GM23338 (cell line): Measurements from ENCODE around the gene TOM1. TPM values are rescaled to one million over a fixed set of nuclear protein-coding genes. Genes with fewer than 3 reads are reported as not detected.

Source experiments
- ATAC-seq: fragments of 200-7000 bp; cut with Tn5 transposase; 3 replicates; pipeline ENCODE4 v1.9.1; 2020
- DNase-seq: peaks from one replicate; pipeline ENCODE4 v3.0.0-alpha.2; 2015; ENCODE audit warnings: low spot score
- H2AFZ ChIP-seq: fragments of 200-600 bp; sonication (generic); 2 replicates; pipeline ENCODE4 v1.8.0; 2016; ENCODE audit warnings: antibody characterized with exemption, mild to moderate bottlenecking, moderate library complexity
- H3F3A ChIP-seq: fragments of 200-600 bp; sonication (generic); replicated peaks from 2 replicates; pipeline ENCODE4 v1.8.0; 2017; ENCODE audit warnings: antibody characterized with exemption, mixed run types, low read depth
- H3K27ac ChIP-seq: fragments of 200-600 bp; sonication (generic); 2 replicates; pipeline ENCODE4 v1.6.1; 2016; ENCODE audit warnings: low read depth
- H3K27me3 ChIP-seq: fragments of 200-600 bp; sonication (generic); 2 replicates; pipeline ENCODE4 v1.8.0; 2016; ENCODE audit warnings: mild to moderate bottlenecking, mixed run types, moderate library complexity; ENCODE audit not compliant: insufficient read depth
- H3K36me3 ChIP-seq: fragments of 200-600 bp; sonication (generic); 2 replicates; pipeline ENCODE4 v1.8.0; 2016; ENCODE audit warnings: mild to moderate bottlenecking; ENCODE audit not compliant: insufficient read depth
- H3K4me1 ChIP-seq: fragments of 200-600 bp; sonication (generic); 2 replicates; pipeline ENCODE4 v1.8.0; 2016; ENCODE audit warnings: mild to moderate bottlenecking, moderate library complexity; ENCODE audit not compliant: insufficient read depth
- H3K4me2 ChIP-seq: fragments of 200-600 bp; sonication (generic); 2 replicates; pipeline ENCODE4 v1.7.1; 2017; ENCODE audit warnings: mixed run types
- H3K4me3 ChIP-seq: fragments of 200-600 bp; sonication (generic); 2 replicates; pipeline ENCODE4 v1.6.1; 2016; ENCODE audit warnings: mixed run types
- H3K79me2 ChIP-seq: fragments of 200-600 bp; sonication (generic); replicated peaks from 2 replicates; pipeline ENCODE4 v1.8.0; 2017; ENCODE audit warnings: mild to moderate bottlenecking; ENCODE audit not compliant: insufficient read depth
- H3K9me2 ChIP-seq: fragments of 200-600 bp; sonication (generic); 2 replicates; pipeline ENCODE4 v1.8.0; 2017; ENCODE audit not compliant: insufficient read depth
- H4K20me1 ChIP-seq: fragments of 200-600 bp; sonication (generic); replicated peaks from 2 replicates; pipeline ENCODE4 v1.8.0; 2017; ENCODE audit warnings: mild to moderate bottlenecking; ENCODE audit not compliant: insufficient read depth
- H3K27ac Mint-ChIP-seq: 2 replicates; pipeline ENCODE4 v1.8.0; 2020; ENCODE audit warnings: inconsistent platforms, mild to moderate bottlenecking, moderate library complexity, mixed read lengths
- H3K27me3 Mint-ChIP-seq: 3 replicates; pipeline ENCODE4 v1.8.0; 2022; ENCODE audit warnings: low read depth, mild to moderate bottlenecking, moderate library complexity, mixed read lengths, inconsistent platforms; ENCODE audit not compliant: insufficient read depth, poor library complexity
- H3K36me3 Mint-ChIP-seq: 3 replicates; pipeline ENCODE4 v1.8.0; 2021; ENCODE audit warnings: low read depth, mild to moderate bottlenecking, inconsistent platforms, moderate library complexity, mixed read lengths
- H3K4me1 Mint-ChIP-seq: 3 replicates; pipeline ENCODE4 v1.8.0; 2020; ENCODE audit warnings: mild to moderate bottlenecking, inconsistent platforms, mixed read lengths
- H3K4me3 Mint-ChIP-seq: 3 replicates; pipeline ENCODE4 v1.8.0; 2021; ENCODE audit warnings: moderate library complexity, mild to moderate bottlenecking, inconsistent platforms, mixed read lengths
- H3K9me3 Mint-ChIP-seq: 3 replicates; pipeline ENCODE4 v1.8.0; 2020; ENCODE audit warnings: moderate library complexity, mild to moderate bottlenecking, inconsistent platforms, mixed read lengths
- CREB1 ChIP-seq: fragments of 250-450 bp; sonication (Bioruptor Pico); IDR thresholded peaks from 2 replicates; pipeline ENCODE4 v1.5.0; 2020; ENCODE audit warnings: low read depth, mild to moderate bottlenecking, moderate library complexity
- CTCF ChIP-seq, 2 experiments: fragments of 200-600 bp in 1 of 2; sonication (generic) in 1 of 2; conservative IDR thresholded peaks; 2 replicates each; pipeline versions ENCODE4 v1.5.1 to v1.6.1; 2016 to 2017; ENCODE audit warnings: antibody characterized with exemption in 2 of 2, low read depth in 2 of 2, mild to moderate bottlenecking in 2 of 2, moderate library complexity in 1 of 2
- ETS1 ChIP-seq: IDR thresholded peaks from 2 replicates; pipeline ENCODE4 v1.6.1; 2016; ENCODE audit warnings: antibody characterized with exemption
- EZH2 ChIP-seq: fragments of 200-600 bp; sonication (generic); IDR thresholded peaks from one replicate; pipeline ENCODE4 v1.8.0; 2017; ENCODE audit warnings: antibody characterized with exemption, mild to moderate bottlenecking, low read depth; ENCODE audit not compliant: unreplicated experiment
- EZH2phosphoT487 ChIP-seq: fragments of 200-600 bp; sonication (generic); IDR thresholded peaks from one replicate; pipeline ENCODE4 v1.8.1; 2018; ENCODE audit warnings: antibody characterized with exemption; ENCODE audit not compliant: unreplicated experiment
- JUNB ChIP-seq: IDR thresholded peaks from one replicate; pipeline ENCODE4 v1.6.1; 2016; ENCODE audit warnings: antibody characterized with exemption; ENCODE audit not compliant: unreplicated experiment
- NANOG ChIP-seq: IDR thresholded peaks from 2 replicates; pipeline ENCODE4 v1.6.1; 2016; ENCODE audit warnings: antibody characterized with exemption, borderline replicate concordance
- POLR2AphosphoS5 ChIP-seq: IDR thresholded peaks from 2 replicates; pipeline ENCODE4 v1.6.1; 2016; ENCODE audit warnings: antibody characterized with exemption, low read depth
- STAT1 ChIP-seq: IDR thresholded peaks from one replicate; pipeline ENCODE4 v1.6.1; 2016; ENCODE audit warnings: antibody characterized with exemption; ENCODE audit not compliant: unreplicated experiment
- ZNF114 ChIP-seq: fragments of 250-450 bp; sonication (Bioruptor Pico); IDR thresholded peaks from 2 replicates; pipeline ENCODE4 v1.5.0; 2020; ENCODE audit warnings: mild to moderate bottlenecking, moderate library complexity
- ZNF331 ChIP-seq: fragments of 250-450 bp; sonication (Bioruptor Pico); IDR thresholded peaks from 2 replicates; pipeline ENCODE4 v1.5.0; 2020; ENCODE audit warnings: low read depth, mild to moderate bottlenecking, moderate library complexity
- ZNF462 ChIP-seq: fragments of 250-450 bp; sonication (Bioruptor Pico); IDR thresholded peaks from 2 replicates; pipeline ENCODE4 v1.5.0; 2020; ENCODE audit warnings: mild to moderate bottlenecking, moderate library complexity
- polyA plus RNA-seq: library from polyadenylated mRNA; unstranded; fragments of >200 nt; fragmentation: Nextera tagmentation; extraction: Ambion mirVana; gene quantifications from 2 replicates; pipeline ENCODE4 v1.2.1, GENCODE V29; 2016
- total RNA-seq: library from RNA; depleted of rRNA; stranded (reverse); fragments of >200 nt; shearing (Covaris generic); gene quantifications from 2 replicates; pipeline ENCODE4 v1.2.3, GENCODE V29; 2014

The TOM1 gene
- total and polyA plus RNA-seq, 2 experiments from 2014 or later, result 10.9 to 17.8 TPM

DNA sequence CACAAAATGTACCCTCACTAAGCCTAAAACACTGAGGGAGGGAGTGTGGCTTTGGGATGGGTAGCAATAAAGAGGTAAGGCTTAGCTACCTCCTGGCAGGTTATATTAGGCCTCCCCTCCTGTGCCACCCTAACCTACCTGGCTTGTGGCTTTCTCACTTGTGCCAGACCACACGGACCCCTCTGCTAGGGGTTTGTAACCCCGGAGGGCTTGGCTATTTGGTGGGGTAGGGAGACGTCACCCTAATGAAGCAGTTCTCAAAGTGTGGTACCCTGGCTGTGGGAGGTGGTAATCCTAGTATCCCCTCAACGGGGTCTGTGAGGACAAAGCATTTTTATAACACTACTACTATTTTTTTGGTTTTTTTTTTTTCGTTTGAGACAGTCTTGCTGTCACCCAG, 91.2 kb downstream of the TOM1 start:
- no peaks in the 10 kb centered on the region; the same call in 1 of the 2 replicates for H4K20me1 ChIP-seq
- no peak for DNase-seq

DNA sequence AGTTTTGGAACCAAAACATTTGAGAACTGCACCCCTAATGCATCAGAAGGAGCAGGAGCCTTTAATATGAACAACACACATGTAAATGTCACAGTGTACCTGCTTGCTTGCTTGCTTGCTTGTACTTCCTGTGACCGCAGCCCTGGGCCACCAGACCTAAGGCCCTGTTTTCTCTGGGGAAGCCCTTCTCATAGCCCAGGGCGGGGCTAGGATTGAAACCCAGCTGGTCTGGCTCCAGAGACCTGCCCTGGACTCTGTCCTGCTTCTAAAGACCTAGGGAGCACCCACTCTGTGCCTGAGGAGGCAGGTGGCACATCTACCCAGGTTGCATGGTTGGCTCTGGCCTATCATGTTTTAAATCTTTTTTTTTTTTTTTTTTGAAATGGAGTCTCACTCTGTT, 92.7 kb downstream of the TOM1 start:
- Histone ChIP-seq H3K79me2 (no peaks in the 10 kb centered on the region), H3K9me2 (no peaks in the 10 kb centered on the region), H4K20me1 (no peaks in the 10 kb centered on the region; the same call in 1 of the 2 replicates), H3K4me3 (no peak overlapping the region), H3K4me2 (no peak overlapping the region), H3K36me3 (peaks cover 5% of the 10 kb centered on the region; the same call in 1 of the 2 replicates), H3K27ac (no peak overlapping the region), H2AFZ (no peak overlapping the region), H3K4me1 (peaks cover 9% of the 10 kb centered on the region), H3F3A (peaks cover 4% of the 10 kb centered on the region; the same call in 1 of the 2 replicates), H3K27me3 (no peaks in the 10 kb centered on the region)
- no peak for DNase-seq
- no peak overlapping the region for H3K4me3 Mint-ChIP-seq
- peaks cover 1% of the 10 kb centered on the region for H3K27me3 Mint-ChIP-seq
- H3K27ac Mint-ChIP-seq, result no peak overlapping the region
- H3K4me1 Mint-ChIP-seq, result peaks cover 8% of the 10 kb centered on the region
- peaks cover 50% of the 10 kb centered on the region for H3K36me3 Mint-ChIP-seq
- no peaks in the 10 kb centered on the region for H3K9me3 Mint-ChIP-seq
- no peak for ATAC-seq
- TF ChIP-seq JUNB (no peak), EZH2phosphoT487 (no peak), ETS1 (no peak), ZNF462 (CRISPR knock-in tag) (no peak), POLR2AphosphoS5 (no peak), ZNF114 (CRISPR knock-in tag) (no peak), ZNF331 (CRISPR knock-in tag) (no peak), STAT1 (no peak), CREB1 (CRISPR knock-in tag) (no peak), NANOG (no peak), EZH2 (no peak), CTCF (conservative IDR thresholded peaks at IDR 0.05; ENCODE audit: low read depth in 2 of 2) (no peak)

More for the DNA sequence above, 91.2 kb downstream of the TOM1 start:
- no peak overlapping the region for H3K27ac Mint-ChIP-seq
- TF ChIP-seq STAT1, result no peak
- no peak overlapping the region for H3K4me3 ChIP-seq
- no peak overlapping the region for H3K27ac ChIP-seq
- ATAC-seq, result no peak
- H3K4me3 Mint-ChIP-seq, result no peak overlapping the region
- no peaks in the 10 kb centered on the region for H3K27me3 ChIP-seq
- 0 out of 2 replicates have a peak, but pooled peaks cover 4% of the 10 kb centered on the region for H3F3A ChIP-seq
- H3K9me3 Mint-ChIP-seq, result no peaks in the 10 kb centered on the region
- H3K36me3 ChIP-seq, result peaks cover 5% of the 10 kb centered on the region; the same call in 1 of the 2 replicates
- H3K36me3 Mint-ChIP-seq, result peaks cover 59% of the 10 kb centered on the region
- H3K4me2 ChIP-seq, result no peak overlapping the region
- H3K27me3 Mint-ChIP-seq, result no peaks in the 10 kb centered on the region
- no peaks in the 10 kb centered on the region for H3K79me2 ChIP-seq
- no peaks in the 10 kb centered on the region for H3K4me1 Mint-ChIP-seq
- H3K9me2 ChIP-seq, result no peaks in the 10 kb centered on the region
- no peaks in the 10 kb centered on the region for H3K4me1 ChIP-seq
- no peak overlapping the region for H2AFZ ChIP-seq
